GM18519 (cell line): ENCODE data around the gene HRH2.
"Not testable (repeated sequence)": the region's sequence is repeated elsewhere in the genome, so short reads cannot be mapped to it uniquely, and the experiment has no call there.

ENCODE experiments used
- ATAC-seq: cut with Tn5 transposase; IDR thresholded peaks from one replicate; pipeline ENCODE4 v1.9.1; 2021; ENCODE audit warnings: mild to moderate bottlenecking, moderate library complexity; ENCODE audit not compliant: unreplicated experiment, low FRiP score

Gene HRH2

GRCh38 chr5:175710326-175710725 lies 52.5 kb downstream of the HRH2 start:
- ATAC-seq = no peak

GRCh38 chr5:175711031-175711430 lies 53.2 kb downstream of the HRH2 start:
- ATAC-seq = no peak

GRCh38 chr5:175711472-175712312 lies 53.8 kb downstream of the HRH2 start:
- no peak for ATAC-seq

GRCh38 chr5:175712313-175712680 lies 54.4 kb downstream of the HRH2 start:
- no peak for ATAC-seq

DNA sequence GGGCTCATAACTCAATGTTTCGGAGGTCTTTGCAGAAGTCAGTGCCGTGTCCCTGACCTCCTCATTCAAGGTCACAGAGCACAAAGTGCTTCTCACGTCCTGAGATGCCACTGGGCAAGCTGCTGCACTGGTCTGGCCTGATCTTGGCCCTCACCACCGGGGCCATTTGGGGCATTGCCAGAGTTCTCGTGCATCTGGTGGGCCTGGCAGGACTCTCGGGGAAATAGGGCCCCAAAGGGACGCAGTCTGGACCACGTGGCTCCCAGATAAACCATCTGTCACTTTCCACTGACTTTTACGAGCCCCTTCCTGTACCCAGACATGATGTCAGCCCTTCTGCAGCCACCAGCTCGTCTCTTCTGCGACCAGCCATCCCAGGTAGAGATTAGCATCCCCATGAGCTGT lies 54.8 kb downstream of the HRH2 start:
- ATAC-seq = no peak

- ATAC-seq = no peak
Observed at GRCh38 chr5:175713930-175714329, 56.1 kb downstream of the HRH2 start.

GRCh38 chr5:175714479-175715085 lies 56.7 kb downstream of the HRH2 start:
- ATAC-seq = no peak

GRCh38 chr5:175715627-175716522 lies 58.0 kb downstream of the HRH2 start:
- ATAC-seq = no peak

- no peak for ATAC-seq
Observed at GRCh38 chr5:175717837-175718236, 60.0 kb downstream of the HRH2 start.

GRCh38 chr5:175718401-175719108 lies 60.7 kb downstream of the HRH2 start:
- ATAC-seq = no peak

- ATAC-seq = not testable (repeated sequence)
Observed at GRCh38 chr5:175719109-175719432, 61.2 kb downstream of the HRH2 start.

GRCh38 chr5:175724314-175725275 lies 66.7 kb downstream of the HRH2 start:
- ATAC-seq = no peak

- ATAC-seq = no peak
Observed at GRCh38 chr5:175728316-175728715, 70.4 kb downstream of the HRH2 start.

DNA sequence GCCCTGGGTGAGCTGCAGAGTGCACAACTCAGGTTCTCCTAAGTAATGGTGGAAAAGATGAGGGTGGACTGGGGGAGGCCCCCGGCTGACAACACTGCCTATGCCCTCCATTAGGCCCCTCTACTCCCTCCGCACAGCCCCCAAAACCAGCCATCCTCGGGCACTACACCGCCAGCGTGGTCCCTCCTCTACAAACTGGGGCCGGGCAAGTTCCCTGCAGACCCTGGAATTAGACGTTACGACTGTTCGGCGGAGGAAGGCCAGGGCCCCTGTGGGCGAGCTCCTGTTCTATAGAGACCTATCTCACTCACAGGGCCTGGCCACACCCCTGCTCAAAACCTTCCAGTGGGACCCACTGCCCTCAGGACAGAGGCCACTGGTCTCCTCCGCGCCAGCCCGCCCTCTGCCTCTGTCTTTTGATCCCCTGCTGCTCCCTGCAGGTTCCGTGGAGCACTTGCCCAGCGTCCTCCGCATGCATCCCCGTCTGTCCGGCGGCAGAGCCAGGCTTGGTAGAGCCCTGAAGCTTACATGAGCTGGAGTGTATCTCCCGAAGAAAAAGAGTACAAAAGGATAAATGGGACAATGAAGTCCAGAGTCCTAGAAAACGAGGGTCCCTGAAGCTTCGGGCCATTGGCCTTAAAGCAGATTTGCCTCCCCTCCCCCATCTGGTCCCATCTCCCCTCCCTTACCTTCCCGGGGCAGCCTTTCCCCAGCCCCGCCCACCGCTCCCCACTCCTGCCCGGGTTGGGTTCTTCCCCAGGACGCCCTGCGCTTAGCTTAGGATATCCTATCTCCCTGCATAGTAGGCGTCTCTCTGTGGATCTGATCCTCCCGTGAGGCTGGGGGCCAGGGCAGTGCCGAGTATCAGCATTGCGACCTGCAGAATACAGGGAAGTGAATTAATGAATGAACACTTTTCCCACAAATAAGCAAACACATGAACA lies 71.3 kb downstream of the HRH2 start:
- ATAC-seq = no peak

DNA sequence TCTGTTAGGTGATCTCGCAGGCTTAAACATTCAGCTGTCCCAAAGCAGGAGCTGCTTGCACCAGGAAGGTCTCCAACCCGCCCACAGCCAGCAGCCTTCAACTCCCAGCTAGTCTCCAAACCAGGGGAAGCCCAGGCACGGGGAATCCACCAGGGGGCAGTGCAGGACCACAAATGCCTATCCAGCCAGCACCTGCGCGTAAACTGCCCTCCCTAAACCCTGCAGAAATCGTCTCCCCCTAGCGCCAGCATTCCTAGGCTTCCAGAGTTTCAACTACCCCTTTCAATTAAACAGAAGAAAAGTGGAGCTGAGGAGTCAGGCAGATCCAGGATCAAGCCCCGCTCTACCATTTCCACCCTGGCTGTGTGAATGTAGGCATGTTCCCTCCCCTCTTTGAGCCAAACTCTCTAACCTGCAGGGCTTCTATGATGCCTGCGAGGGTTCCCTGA lies 72.0 kb downstream of the HRH2 start:
- peak; percentile 51 for ATAC-seq

DNA sequence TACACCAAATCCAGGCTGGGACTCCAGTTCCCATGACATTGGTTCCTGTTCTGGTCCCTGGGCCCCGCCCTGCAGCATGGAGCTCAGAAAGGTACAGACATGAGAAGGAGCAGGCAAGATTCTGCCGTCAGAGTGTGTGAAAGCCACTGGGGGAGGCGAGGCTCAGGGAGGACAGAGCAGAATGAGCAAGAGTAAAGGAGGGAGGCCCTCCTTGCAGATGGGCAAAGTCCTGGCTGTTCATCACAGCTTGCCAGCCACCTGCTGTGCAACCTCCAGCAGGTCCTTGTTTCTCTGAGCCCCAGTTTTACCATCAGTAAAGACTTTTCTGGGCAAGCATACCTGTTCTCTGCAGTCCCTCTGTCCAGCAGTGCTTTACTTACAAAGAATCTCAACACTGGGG lies 73.3 kb downstream of the HRH2 start:
- ATAC-seq = no peak

DNA sequence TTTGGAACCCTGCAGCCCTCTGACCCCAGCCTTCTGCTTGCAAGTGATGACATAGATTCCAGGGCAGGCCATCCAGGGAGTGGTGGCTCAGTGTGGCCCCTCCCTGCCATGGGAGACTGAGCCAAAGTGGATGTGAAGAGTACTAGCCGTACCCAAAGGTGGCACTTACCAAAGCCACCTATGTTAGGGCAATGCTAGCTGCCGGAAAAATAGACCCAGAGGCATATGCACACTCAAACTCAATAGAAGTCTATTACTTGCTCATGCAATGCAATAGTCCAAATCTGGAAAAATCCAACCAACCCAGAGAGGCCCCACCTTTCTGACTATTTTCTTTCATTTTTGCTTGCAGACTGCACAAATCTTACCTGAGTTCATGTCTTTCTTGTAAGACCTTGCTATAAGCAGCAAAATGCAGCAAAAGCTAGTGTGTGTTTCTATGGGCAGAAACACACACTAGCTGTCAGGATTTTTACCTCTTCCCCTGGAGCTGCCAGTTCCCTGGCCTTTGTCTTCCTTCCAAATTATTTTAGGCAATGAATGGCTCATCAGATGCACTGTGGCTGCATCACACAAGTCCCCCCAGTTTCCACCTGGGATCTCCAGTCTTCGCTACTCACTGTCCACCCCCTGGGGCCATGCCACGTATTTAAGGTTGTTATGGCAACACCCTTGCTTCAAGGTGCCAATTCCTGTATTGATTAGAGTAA lies 74.0 kb downstream of the HRH2 start:
- no peak for ATAC-seq

- no peak for ATAC-seq
Observed at GRCh38 chr5:175733017-175733416, 75.1 kb downstream of the HRH2 start.
